HCT116 (cell line): ENCODE measurements around the gene PKP2. TPM values are rescaled to one million over a fixed set of nuclear protein-coding genes. Genes with fewer than 3 reads are reported as not detected.

Experiments
- ATAC-seq: fragments of 200-7000 bp; cut with Tn5 transposase; 2 replicates; pipeline ENCODE4 v1.9.1; 2020; ENCODE audit warnings: mild to moderate bottlenecking, moderate library complexity
- BruUV-seq: library from RNA; stranded (reverse); fragments of 400-500 nt; replicated peaks from 2 replicates; lab custom pipeline; 2021; lab: Mats Ljungman, UMichigan
- CTCF ChIA-PET: fragments of 300-600 bp; sonication (Branson Sonifier 250); formaldehyde crosslinking; loops from one replicate; lab custom pipeline; 2021; ENCODE audit warnings: antibody characterized with exemption; lab: Charles Lee
- POLR2A ChIA-PET: fragments of 300-600, 350-600 bp; sonication (Branson Sonifier 250); formaldehyde crosslinking; loops from one replicate; lab custom pipeline; 2021; ENCODE audit warnings: antibody characterized with exemption; lab: Charles Lee
- RAD21 ChIA-PET, 2 experiments: fragments of 300-600 bp; sonication (Branson Sonifier 250); formaldehyde crosslinking; loops; one replicate each; lab custom pipeline; 2023; ENCODE audit warnings: low total read pairs in 2 of 2; ENCODE audit not compliant: uncharacterized antibody in 2 of 2, unreplicated experiment in 2 of 2, low non-redundant PET in 1 of 2; lab: Charles Lee
- DNase-seq: peaks from one replicate; pipeline ENCODE4 v3.0.0-alpha.2; 2010; ENCODE audit warnings: low read depth, low spot score
- H2AFZ ChIP-seq: fragments of 200-600 bp; shearing (Covaris generic), sonication (generic); 2 replicates; pipeline ENCODE4 v1.6.1; 2017; ENCODE audit warnings: low read depth, mixed run types, mixed read lengths, antibody characterized with exemption, low read length; ENCODE audit not compliant: poor library complexity, severe bottlenecking
- H3K27ac ChIP-seq: 2 replicates; pipeline ENCODE4 v1.5.1; 2012; ENCODE audit warnings: low read depth, low read length
- H3K27me3 ChIP-seq: fragments of 200-600 bp; sonication (generic); 2 replicates; pipeline ENCODE4 v1.6.1; 2016; ENCODE audit warnings: mixed run types, low read length, mixed read lengths; ENCODE audit not compliant: insufficient read depth
- H3K36me3 ChIP-seq, 2 experiments: fragments of 200-500 bp in 1 of 2; fragments of 200-600 bp in 1 of 2; sonication (Bioruptor generic) in 1 of 2; sonication (generic) in 1 of 2; 2 replicates each; pipeline versions ENCODE4 v1.5.1 to v1.6.1; 2014 to 2016; ENCODE audit warnings: low read length in 2 of 2, inconsistent platforms in 1 of 2, mixed read lengths in 1 of 2, mixed run types in 1 of 2; ENCODE audit not compliant: insufficient read depth in 2 of 2, control insufficient read depth in 1 of 2
- H3K4me1 ChIP-seq, 2 experiments: fragments of 200-600 bp in 1 of 2; sonication (generic) in 1 of 2; 2 replicates each; pipeline versions ENCODE4 v1.5.1 to v1.6.1; 2012 to 2017; ENCODE audit warnings: low read length in 2 of 2, inconsistent platforms in 1 of 2, mild to moderate bottlenecking in 1 of 2, mixed read lengths in 1 of 2, mixed run types in 1 of 2, moderate library complexity in 1 of 2; ENCODE audit not compliant: insufficient read depth in 2 of 2, control insufficient read depth in 1 of 2
- H3K4me2 ChIP-seq: fragments of 200-600 bp; sonication (generic); 2 replicates; pipeline ENCODE4 v1.6.1; 2017; ENCODE audit warnings: mixed run types, low read length, mixed read lengths
- H3K4me3 ChIP-seq, 2 experiments: fragments of 200-600 bp in 1 of 2; sonication (generic) in 1 of 2; replicated peaks in 1 of 2; 2 replicates each; pipeline ENCODE4 v1.5.1; 2011 to 2016; ENCODE audit warnings: low read length in 2 of 2, control low read depth in 1 of 2, low read depth in 1 of 2, mild to moderate bottlenecking in 1 of 2, mixed read lengths in 1 of 2, mixed run types in 1 of 2
- H3K79me2 ChIP-seq: fragments of 200-600 bp; sonication (generic); 2 replicates; pipeline ENCODE4 v1.6.1; 2017; ENCODE audit warnings: mild to moderate bottlenecking, mixed run types, low read length, moderate library complexity, mixed read lengths; ENCODE audit not compliant: insufficient read depth
- H3K9ac ChIP-seq: fragments of 200-600 bp; sonication (generic); 2 replicates; pipeline ENCODE4 v1.6.1; 2016; ENCODE audit warnings: low read length, mixed read lengths
- H3K9me2 ChIP-seq: fragments of 200-600 bp; sonication (generic), shearing (Covaris generic); 2 replicates; pipeline ENCODE4 v1.6.1; 2017; ENCODE audit warnings: mixed run types, mild to moderate bottlenecking, moderate library complexity; ENCODE audit not compliant: insufficient read depth
- H3K9me3 ChIP-seq, 2 experiments: fragments of 200-500 bp in 1 of 2; fragments of 200-600 bp in 1 of 2; sonication (Bioruptor generic) in 1 of 2; sonication (generic) in 1 of 2; 2 replicates each; pipeline ENCODE4 v1.6.1; 2014 to 2017; ENCODE audit warnings: low read length in 2 of 2, mixed read lengths in 2 of 2, inconsistent platforms in 1 of 2, low read depth in 1 of 2, mild to moderate bottlenecking in 1 of 2, mixed run types in 1 of 2, moderate library complexity in 1 of 2; ENCODE audit not compliant: control insufficient read depth in 1 of 2, insufficient read depth in 1 of 2
- H4K20me1 ChIP-seq: fragments of 200-600 bp; sonication (generic), shearing (Covaris generic); 2 replicates; pipeline ENCODE4 v1.6.1; 2017; ENCODE audit warnings: mixed run types, mild to moderate bottlenecking, moderate library complexity; ENCODE audit not compliant: insufficient read depth
- ATF3 ChIP-seq: IDR thresholded peaks from 2 replicates; pipeline ENCODE4 v1.6.1; 2012
- CBX3 ChIP-seq: IDR thresholded peaks from 2 replicates; pipeline ENCODE4 v1.6.1; 2012; ENCODE audit warnings: low read depth
- CEBPB ChIP-seq: IDR thresholded peaks from 2 replicates; pipeline ENCODE4 v1.6.1; 2012; ENCODE audit warnings: low read depth
- CTCF ChIP-seq, 3 experiments: fragments of 200-600 bp in 1 of 3; sonication (generic) in 1 of 3; IDR thresholded peaks in 2 of 3; conservative IDR thresholded peaks in 1 of 3; 2 replicates each; pipeline ENCODE4 v1.5.1; 2012 to 2017; ENCODE audit warnings: low read depth in 2 of 3, low read length in 2 of 3, antibody characterized with exemption in 1 of 3, borderline replicate concordance in 1 of 3, control low read depth in 1 of 3, mild to moderate bottlenecking in 1 of 3, mixed read lengths in 1 of 3, mixed run types in 1 of 3, moderate library complexity in 1 of 3; ENCODE audit not compliant: insufficient read depth in 1 of 3
- EZH2phosphoT487 ChIP-seq: fragments of 200-600 bp; IDR thresholded peaks from 2 replicates; pipeline ENCODE4 v1.6.1; 2018; ENCODE audit warnings: antibody characterized with exemption, borderline replicate concordance
- FOSL1 ChIP-seq: IDR thresholded peaks from 2 replicates; pipeline ENCODE4 v1.6.1; 2012; ENCODE audit warnings: low read depth
- JUND ChIP-seq: IDR thresholded peaks from 2 replicates; pipeline ENCODE4 v1.6.1; 2012
- POLR2A ChIP-seq: IDR thresholded peaks from 2 replicates; pipeline ENCODE4 v1.7.0; 2011; ENCODE audit warnings: borderline replicate concordance; ENCODE audit not compliant: insufficient read depth, insufficient read length; ENCODE audit errors: extremely low read depth
- POLR2AphosphoS5 ChIP-seq: IDR thresholded peaks from 2 replicates; pipeline ENCODE4 v1.6.1; 2011; ENCODE audit warnings: mild to moderate bottlenecking, low read depth, low read length, moderate library complexity
- RAD21 ChIP-seq: IDR thresholded peaks from 2 replicates; pipeline ENCODE4 v1.6.1; 2012; ENCODE audit warnings: low read depth, mild to moderate bottlenecking
- REST ChIP-seq: IDR thresholded peaks from 2 replicates; pipeline ENCODE4 v1.6.1; 2012; ENCODE audit warnings: low read depth
- SIN3A ChIP-seq: IDR thresholded peaks from 2 replicates; pipeline ENCODE4 v1.6.1; 2012; ENCODE audit warnings: low read depth
- SP1 ChIP-seq: IDR thresholded peaks from 2 replicates; pipeline ENCODE4 v1.6.1; 2012; ENCODE audit warnings: low read depth
- SRF ChIP-seq: IDR thresholded peaks from 2 replicates; pipeline ENCODE4 v1.6.1; 2012; ENCODE audit warnings: low read depth
- TCF7L2 ChIP-seq: IDR thresholded peaks from 2 replicates; pipeline ENCODE4 v1.7.0; 2011; ENCODE audit warnings: borderline replicate concordance, inconsistent platforms; ENCODE audit not compliant: insufficient read depth, insufficient read length; ENCODE audit errors: extremely low read depth
- YY1 ChIP-seq: IDR thresholded peaks from 2 replicates; pipeline ENCODE4 v1.6.1; 2011; ENCODE audit warnings: low read length, low read depth, moderate library complexity, mild to moderate bottlenecking; ENCODE audit not compliant: insufficient replicate concordance; ENCODE audit errors: extremely low read depth
- ZBTB33 ChIP-seq: IDR thresholded peaks from 2 replicates; pipeline ENCODE4 v1.6.1; 2011; ENCODE audit warnings: mild to moderate bottlenecking, low read length, moderate library complexity; ENCODE audit not compliant: insufficient replicate concordance; ENCODE audit errors: extremely low read depth
- ZFX ChIP-seq: fragments of 450-650 bp; IDR thresholded peaks from 2 replicates; pipeline ENCODE4 v1.6.1; 2017
- ZNF274 ChIP-seq: fragments of 200-500 bp; sonication (Bioruptor generic); IDR thresholded peaks from 2 replicates; pipeline ENCODE4 v1.6.1; 2014; ENCODE audit warnings: mild to moderate bottlenecking, low read depth, low read length, inconsistent platforms
- intact Hi-C: fragments of 100-400 bp; cut with micrococcal nuclease; formaldehyde crosslinking; loops from 2 replicates; pipeline ENCODE4 v1.10.0; 2022
- total RNA-seq: library from RNA; stranded (reverse); gene quantifications from one replicate; pipeline ENCODE4 v1.2.1, GENCODE V29; 2021; ENCODE audit not compliant: unreplicated experiment

Gene PKP2
- total RNA-seq, 1 experiment from 2014 or later, result 21.5 TPM

- H3K27me3 ChIP-seq, result no peaks in the 10 kb centered on the region
- BruUV-seq, result no TSS peak
- ATAC-seq (no peak), DNase-seq (no peak)
- ChIA-PET POLR2A (no interaction called here), CTCF (interaction anchor here (1.2 kb wide), 1 partner anchor 148 kb away, joined by 3 read pairs; no protein-coding TSS in a partner anchor), RAD21 (no interaction called here)
- no peak overlapping the region for H2AFZ ChIP-seq
- no peaks in the 10 kb centered on the region for H3K79me2 ChIP-seq
- no peak overlapping the region for H3K4me2 ChIP-seq
- intact Hi-C loops, result no loop called here
- H3K36me3 ChIP-seq, result no peaks in the 10 kb centered on the region
- no peak overlapping the region for H3K9ac ChIP-seq
- H3K4me3 ChIP-seq, result no peak overlapping the region
- H4K20me1 ChIP-seq, result no peaks in the 10 kb centered on the region
- TF ChIP-seq JUND, result no peak
- no peak for TF ChIP-seq SP1
- no peak for TF ChIP-seq YY1
- no peak for TF ChIP-seq TCF7L2
- no peak for TF ChIP-seq CBX3
- no peak for TF ChIP-seq CEBPB
- no peak for TF ChIP-seq POLR2AphosphoS5
- no peak for TF ChIP-seq RAD21
- no peak for TF ChIP-seq ZBTB33
- no peak for TF ChIP-seq SIN3A
- TF ChIP-seq POLR2A, result no peak
- TF ChIP-seq SRF, result no peak
- no peak for TF ChIP-seq ZNF274
- no peak for TF ChIP-seq ZFX
- TF ChIP-seq ATF3, result no peak
- no peak for TF ChIP-seq CTCF (IDR thresholded peaks at IDR 0.05 in 2 of 3, conservative IDR thresholded peaks at IDR 0.05 in 1 of 3; ENCODE audit: borderline replicate concordance in 1 of 3, insufficient read depth in 1 of 3, low read depth in 2 of 3, low read length in 2 of 3)
- TF ChIP-seq REST, result no peak
- TF ChIP-seq EZH2phosphoT487, result no peak
- TF ChIP-seq FOSL1, result no peak
- peaks cover 16 to 17% of the 10 kb centered on the region in 2 experiments for H3K4me1 ChIP-seq
- H3K9me2 ChIP-seq, result no peaks in the 10 kb centered on the region
- H3K9me3 ChIP-seq, result no peaks in the 10 kb centered on the region
- no peak overlapping the region for H3K27ac ChIP-seq
Measured at GRCh38 chr12:32902287-32902997, 5.9 kb upstream of the PKP2 start.
